ENCODE results near the gene CNTNAP5.

Gene CNTNAP5

DNA sequence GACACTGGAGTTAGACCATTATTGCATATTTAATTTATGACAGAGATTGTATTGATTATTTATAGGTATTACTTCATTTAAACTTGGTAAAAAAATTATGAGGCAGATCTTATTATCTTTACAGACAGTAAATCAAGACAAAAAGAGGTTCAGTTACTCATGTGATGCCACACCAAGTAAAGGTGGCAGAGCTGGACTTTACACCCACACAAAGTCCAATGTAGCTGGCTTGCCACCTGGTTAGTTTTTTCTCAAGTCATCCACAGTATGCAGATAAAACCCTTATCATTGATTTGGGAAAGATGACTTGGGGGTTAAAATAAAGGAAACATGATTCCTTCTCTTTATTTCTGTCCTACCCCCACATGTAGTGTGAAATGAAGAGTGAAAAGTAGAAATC lies 137.2 kb downstream of the CNTNAP5 start:
- no peak for DNase-seq

GRCh38 chr2:124163840-124164239 lies 138.8 kb downstream of the CNTNAP5 start:
- no peak for DNase-seq

GRCh38 chr2:124165698-124166097 lies 140.6 kb downstream of the CNTNAP5 start:
- no peak for DNase-seq

DNA sequence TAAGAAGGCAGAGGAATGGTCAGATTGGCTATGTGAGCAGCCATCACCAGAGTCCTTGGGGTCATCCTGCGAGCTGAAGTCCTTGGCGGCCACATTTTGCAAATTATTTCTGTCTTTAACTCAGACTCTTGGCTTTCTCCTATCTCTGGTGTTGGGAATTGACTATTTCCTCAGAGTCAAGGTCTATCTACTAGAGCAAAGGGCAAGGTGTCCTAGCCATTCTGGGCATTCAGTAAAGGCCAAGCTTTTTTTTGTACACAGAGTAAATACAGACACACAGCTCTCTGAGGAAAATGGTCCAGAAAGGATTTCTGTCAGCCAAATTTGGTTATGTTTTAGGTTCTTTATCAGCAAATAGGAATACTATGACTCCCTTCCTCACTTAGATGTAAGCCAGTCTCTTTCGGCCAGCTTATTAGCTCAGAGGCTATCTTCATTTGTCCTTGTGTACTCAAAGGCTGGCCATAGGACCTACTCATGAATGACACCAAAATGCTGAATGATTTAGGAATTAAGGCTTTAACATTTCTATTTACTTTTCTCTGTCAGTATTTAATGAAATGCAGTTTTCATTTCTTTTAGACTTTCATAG lies 146.5 kb downstream of the CNTNAP5 start:
- no peak for DNase-seq

- no peak for DNase-seq
Observed at GRCh38 chr2:124178719-124179118, 153.6 kb downstream of the CNTNAP5 start.

DNA sequence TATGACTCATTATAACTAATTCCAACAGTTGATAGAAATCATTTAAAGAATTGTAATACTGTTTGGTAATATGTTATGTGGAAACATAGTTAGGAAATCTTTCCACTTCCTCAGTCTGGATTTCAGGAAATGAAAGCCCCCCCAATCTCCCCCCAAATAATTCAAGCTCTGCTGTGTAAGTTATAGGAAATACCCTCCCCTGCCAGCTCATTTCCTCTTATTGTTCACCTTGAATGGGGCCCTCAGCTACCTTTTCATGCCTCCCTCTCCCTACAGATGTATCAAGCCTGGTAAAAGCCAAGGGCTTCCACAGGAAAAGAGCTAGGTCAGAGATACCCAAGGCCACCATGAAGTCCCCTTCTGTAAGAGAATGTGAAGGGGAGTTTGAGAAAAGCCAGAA lies 155.5 kb downstream of the CNTNAP5 start:
- DNase-seq: no peak

GRCh38 chr2:124186801-124187200 lies 161.7 kb downstream of the CNTNAP5 start:
- no peak for DNase-seq

- DNase-seq: no peak
Observed at GRCh38 chr2:124187948-124188347, 162.9 kb downstream of the CNTNAP5 start.

DNA sequence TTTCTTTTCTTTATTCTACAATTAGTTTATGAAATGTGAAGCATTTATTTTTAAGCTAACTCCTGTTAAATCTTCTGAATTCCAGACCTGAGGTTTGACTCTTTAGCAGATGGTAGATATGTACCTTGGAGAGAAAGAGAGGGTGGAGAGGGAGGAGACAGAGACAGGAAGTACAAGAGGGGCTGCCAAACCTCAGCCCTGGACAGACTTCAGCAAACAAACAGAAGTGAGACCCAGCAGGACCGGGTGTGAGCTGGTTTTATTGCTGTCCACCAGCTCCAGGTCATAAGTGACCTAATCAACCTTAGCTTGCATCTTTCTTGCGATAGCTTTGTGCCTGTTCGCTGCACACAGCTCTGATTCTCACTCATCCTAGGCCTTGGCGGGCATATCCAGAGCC lies 168.6 kb downstream of the CNTNAP5 start:
- DNase-seq: no peak

GRCh38 chr2:124201713-124202112 lies 176.6 kb downstream of the CNTNAP5 start:
- DNase-seq: no peak

DNA sequence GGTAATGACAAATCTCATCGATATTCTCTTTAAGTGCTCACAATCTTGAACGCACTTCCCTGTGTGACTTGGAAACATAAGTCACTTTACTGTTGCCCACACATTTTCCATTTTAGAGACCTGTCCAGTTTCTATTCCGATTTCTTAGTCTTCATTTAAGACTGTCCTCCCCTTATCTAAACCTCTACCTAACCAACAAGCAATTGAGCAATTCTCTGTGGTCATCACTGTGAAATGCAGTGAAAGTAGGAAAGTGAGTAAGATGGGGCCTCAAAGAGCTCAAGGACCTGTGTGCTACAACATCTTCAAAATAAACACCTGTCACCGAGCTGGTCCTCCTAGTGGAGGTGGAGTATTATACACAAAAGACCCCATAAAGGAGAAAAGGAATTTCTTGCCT lies 184.4 kb downstream of the CNTNAP5 start:
- no peak for DNase-seq

- no peak for DNase-seq
Observed at GRCh38 chr2:124211461-124211860, 186.4 kb downstream of the CNTNAP5 start.

GRCh38 chr2:124213977-124214587 lies 189.0 kb downstream of the CNTNAP5 start:
- DNase-seq: no peak

DNA sequence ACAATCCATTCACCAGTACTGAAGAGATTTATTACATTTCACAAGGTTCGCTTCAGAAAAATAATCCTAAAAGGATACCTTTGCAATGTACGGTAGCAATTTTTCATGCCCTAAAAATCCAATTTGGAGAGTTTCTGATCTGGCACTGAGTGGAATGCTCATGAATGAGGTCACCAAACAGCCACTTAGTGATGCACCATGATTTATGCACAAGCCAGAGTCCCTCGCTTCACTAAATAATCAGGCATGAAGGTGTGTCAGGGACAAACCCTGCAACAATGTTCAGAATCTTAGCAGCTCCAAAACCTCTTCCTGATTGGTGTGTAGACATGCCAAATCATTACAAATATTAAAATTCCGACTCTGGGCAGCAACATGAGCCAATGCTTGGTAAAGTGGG lies 221.1 kb downstream of the CNTNAP5 start:
- no peak for DNase-seq

DNA sequence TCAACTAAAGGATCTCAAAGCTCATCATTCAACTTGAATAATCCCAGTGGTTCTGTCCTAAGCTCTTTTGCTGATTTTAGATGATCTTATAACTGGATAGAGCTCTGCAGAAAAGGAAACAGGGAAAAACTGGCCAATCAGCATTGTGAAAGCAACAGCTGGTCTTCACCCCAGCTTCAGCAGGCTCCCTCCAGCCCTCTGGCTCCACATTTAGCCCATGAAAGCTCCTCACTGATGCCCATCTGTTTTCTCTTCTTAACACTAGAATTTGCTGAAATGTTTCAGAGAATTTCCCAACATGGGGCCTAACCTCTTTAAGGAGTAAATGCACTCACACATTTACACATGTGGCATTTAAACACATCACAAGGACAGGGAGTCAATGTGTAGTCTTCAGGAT lies 223.3 kb downstream of the CNTNAP5 start:
- no peak for DNase-seq

DNA sequence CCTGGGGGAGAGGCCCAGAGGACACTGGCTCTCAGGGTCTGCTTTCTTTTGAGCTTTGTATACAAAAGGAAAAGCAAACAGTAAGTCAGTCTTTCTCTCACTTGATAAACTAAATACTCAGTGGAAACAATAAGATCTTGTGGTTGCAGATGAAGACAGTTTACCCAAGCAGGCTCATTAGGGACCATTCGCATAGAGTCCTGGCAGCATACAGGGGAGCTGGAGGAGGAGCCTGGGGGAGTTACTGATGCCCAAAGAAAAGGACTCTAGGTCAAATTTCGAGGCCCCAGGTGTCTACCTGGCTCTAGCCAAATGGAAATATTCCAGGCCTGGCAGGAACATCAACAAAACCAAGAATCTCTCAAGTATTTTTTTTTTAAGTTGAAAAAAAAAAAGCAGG lies 225.3 kb downstream of the CNTNAP5 start:
- no peak for DNase-seq

- no peak for DNase-seq
Observed at GRCh38 chr2:124254621-124255020, 229.5 kb downstream of the CNTNAP5 start.

DNA sequence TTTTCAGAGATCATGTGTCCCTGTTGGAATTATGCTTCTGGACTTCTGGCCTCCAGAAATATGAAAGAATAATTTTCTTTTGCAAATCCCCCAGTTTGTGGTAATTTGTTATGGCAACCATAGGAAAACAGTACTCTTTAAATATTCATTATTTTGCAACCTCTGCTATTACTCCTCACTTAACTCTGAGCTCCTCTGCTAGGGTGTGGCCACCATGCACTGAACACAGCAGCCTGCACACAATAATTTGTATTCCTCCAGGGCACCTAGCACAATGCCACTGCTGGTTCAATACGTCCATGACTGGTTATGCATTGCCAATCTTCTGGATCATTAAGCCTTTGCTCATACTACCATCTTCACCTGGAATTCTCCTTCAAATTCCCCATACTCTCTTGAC lies 232.0 kb downstream of the CNTNAP5 start:
- DNase-seq: no peak

GRCh38 chr2:124258140-124258880 lies 233.2 kb downstream of the CNTNAP5 start:
- no peak for DNase-seq

DNA sequence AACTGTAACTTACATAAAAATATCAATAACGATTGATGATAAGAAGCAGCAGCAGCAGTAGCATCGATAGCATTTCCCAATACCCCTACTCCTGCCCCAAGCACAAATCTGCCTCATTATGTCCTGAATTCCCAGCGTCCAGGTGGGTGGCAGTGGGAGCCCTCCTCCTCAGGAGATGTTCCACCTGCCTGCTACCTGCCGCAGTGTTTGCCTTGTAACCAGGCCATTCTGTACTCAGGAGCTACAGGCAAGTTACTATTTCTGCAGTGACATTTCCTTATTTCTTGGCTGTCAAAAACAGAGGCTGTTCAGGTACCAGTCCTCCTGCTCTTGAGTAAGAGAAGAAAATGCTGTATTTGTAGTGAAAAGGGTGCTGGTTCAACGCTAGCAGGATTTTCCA lies 236.4 kb downstream of the CNTNAP5 start:
- no peak for DNase-seq

GRCh38 chr2:124264551-124265091 lies 239.5 kb downstream of the CNTNAP5 start:
- DNase-seq: no peak

- DNase-seq: no peak
Observed at GRCh38 chr2:124267794-124268193, 242.7 kb downstream of the CNTNAP5 start.

- no peak for DNase-seq
Observed at GRCh38 chr2:124269348-124269747, 244.3 kb downstream of the CNTNAP5 start.

DNA sequence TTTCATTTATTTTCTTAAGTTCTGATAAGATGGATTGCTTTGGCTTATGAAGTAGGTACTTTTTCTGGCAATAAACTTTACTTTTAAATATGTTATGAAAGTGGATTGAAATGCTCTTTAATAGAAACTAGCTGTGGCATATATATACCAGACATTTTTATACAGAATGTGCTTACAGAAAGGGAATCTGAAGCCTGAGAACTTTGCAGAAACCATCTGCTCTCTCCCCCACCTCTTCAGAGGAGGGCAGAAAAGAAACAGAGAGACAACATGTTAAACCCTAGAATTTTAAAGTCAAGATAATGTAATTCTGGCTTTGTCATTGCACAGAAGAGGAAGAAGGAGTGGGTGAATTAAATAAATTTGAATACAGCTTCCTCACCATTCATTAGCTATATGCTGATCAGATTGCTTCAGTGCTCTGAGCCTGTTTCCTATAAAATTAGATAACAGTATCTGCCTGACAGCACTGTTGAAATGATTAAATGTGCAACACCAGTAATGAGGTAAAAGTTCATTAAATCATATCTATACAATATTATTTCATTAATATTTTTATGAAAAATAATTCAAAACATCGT lies 247.3 kb downstream of the CNTNAP5 start:
- DNase-seq: no peak
